ENCODE measurements around the gene C16orf74. TPM values are rescaled to one million over a fixed set of nuclear protein-coding genes. Genes with fewer than 3 reads are reported as not detected.

The C16orf74 gene
- total and polyA plus RNA-seq, 9 donors, result 0.38 to 1.5 (median 0.63) TPM; not detected in 2

- WGBS, 3 donors, result 78 to 95% (median 91%) methylated on average over 11 of the region's 11 CpGs
- H3K27ac ChIP-seq, result no peak overlapping the region
- TF ChIP-seq EP300 (IDR thresholded peaks at IDR 0.05) (no peak), POLR2A (IDR thresholded peaks at IDR 0.05) (no peak), CTCF (IDR thresholded peaks at IDR 0.05) (no peak)
- H3K36me3 ChIP-seq, result no peaks in the 10 kb centered on the region
- H3K4me3 ChIP-seq, result no peak overlapping the region
- no peak for DNase-seq
- H3K27me3 ChIP-seq, result no peaks in the 10 kb centered on the region
- no peaks in the 10 kb centered on the region for H3K4me1 ChIP-seq (ENCODE audit: insufficient read depth)
- H3K9me3 ChIP-seq, result no peaks in the 10 kb centered on the region
- intact Hi-C loops (cut with DNase I), result loop anchor here in 3 of 4 donors (2.0 to 10.0 kb wide), 3 partner anchors 445 to 615 kb away; no protein-coding TSS in a partner anchor
Measured at GRCh38 chr16:85719605-85720301, 31.1 kb downstream of the C16orf74 start.

DNA sequence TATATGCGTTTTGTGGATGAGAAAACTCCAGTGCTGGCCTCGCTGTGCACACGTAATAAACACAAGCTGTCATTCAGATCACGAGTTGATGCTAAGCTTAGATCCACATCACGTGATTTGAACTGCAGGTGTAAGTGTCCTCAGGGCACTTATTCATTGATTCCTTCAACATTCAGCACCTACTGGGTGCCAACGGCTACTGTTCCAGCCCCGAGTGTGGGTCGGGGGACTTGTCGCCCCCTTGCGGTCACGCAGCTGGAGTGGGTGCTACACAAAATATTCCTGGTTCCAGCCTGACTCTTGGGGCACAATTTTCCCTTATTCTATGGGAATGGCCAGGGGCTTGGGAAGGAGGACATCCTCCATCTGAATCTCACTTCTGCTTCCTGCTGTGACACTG, 32.2 kb downstream of the C16orf74 start:
- no peak for DNase-seq
- H3K27ac ChIP-seq, result no peak overlapping the region
- H3K36me3 ChIP-seq, result no peaks in the 10 kb centered on the region
- intact Hi-C loops (cut with DNase I), result loop anchor here in 3 of 4 donors (2.0 to 10.0 kb wide), 3 partner anchors 444 to 614 kb away; no protein-coding TSS in a partner anchor
- H3K27me3 ChIP-seq, result no peaks in the 10 kb centered on the region
- no peaks in the 10 kb centered on the region for H3K9me3 ChIP-seq
- WGBS, 3 donors, result 32 to 47% (median 36%) methylated on average over 11 of the region's 11 CpGs
- no peak for TF ChIP-seq CTCF (IDR thresholded peaks at IDR 0.05)
- no peak for TF ChIP-seq POLR2A (IDR thresholded peaks at IDR 0.05)
- TF ChIP-seq EP300 (IDR thresholded peaks at IDR 0.05), result no peak
- H3K4me3 ChIP-seq, result no peak overlapping the region
- no peaks in the 10 kb centered on the region for H3K4me1 ChIP-seq (ENCODE audit: insufficient read depth)

DNA sequence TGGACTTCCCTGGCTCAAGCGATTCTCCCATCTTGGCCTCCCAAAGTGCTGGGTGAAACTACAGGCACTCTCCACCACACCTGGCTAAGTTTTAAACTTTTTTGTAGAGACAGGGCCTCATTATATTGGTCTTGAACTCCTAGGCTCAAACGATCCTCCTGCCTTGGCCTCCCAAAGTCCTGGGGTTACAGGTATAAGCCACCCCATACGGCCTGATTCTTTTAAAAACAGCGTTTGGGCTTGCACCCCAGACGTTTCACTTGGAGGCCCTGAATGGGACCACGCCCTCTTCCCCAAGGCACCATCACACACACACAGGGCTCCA, 32.8 kb downstream of the C16orf74 start:
- Histone ChIP-seq H3K4me3 (no peak overlapping the region), H3K4me1 (ENCODE audit: insufficient read depth) (no peaks in the 10 kb centered on the region), H3K27me3 (no peaks in the 10 kb centered on the region), H3K36me3 (no peaks in the 10 kb centered on the region), H3K9me3 (no peaks in the 10 kb centered on the region), H3K27ac (no peak overlapping the region)
- intact Hi-C loops (cut with DNase I), result loop anchor here in 3 of 4 donors (2.0 to 10.0 kb wide), 3 partner anchors 443 to 613 kb away; no protein-coding TSS in a partner anchor
- TF ChIP-seq POLR2A (IDR thresholded peaks at IDR 0.05) (no peak), EP300 (IDR thresholded peaks at IDR 0.05) (no peak), CTCF (IDR thresholded peaks at IDR 0.05) (no peak)
- DNase-seq, result no peak
- WGBS, 3 donors, result 31 to 51% (median 39%) methylated on average over 6 of the region's 6 CpGs

DNA sequence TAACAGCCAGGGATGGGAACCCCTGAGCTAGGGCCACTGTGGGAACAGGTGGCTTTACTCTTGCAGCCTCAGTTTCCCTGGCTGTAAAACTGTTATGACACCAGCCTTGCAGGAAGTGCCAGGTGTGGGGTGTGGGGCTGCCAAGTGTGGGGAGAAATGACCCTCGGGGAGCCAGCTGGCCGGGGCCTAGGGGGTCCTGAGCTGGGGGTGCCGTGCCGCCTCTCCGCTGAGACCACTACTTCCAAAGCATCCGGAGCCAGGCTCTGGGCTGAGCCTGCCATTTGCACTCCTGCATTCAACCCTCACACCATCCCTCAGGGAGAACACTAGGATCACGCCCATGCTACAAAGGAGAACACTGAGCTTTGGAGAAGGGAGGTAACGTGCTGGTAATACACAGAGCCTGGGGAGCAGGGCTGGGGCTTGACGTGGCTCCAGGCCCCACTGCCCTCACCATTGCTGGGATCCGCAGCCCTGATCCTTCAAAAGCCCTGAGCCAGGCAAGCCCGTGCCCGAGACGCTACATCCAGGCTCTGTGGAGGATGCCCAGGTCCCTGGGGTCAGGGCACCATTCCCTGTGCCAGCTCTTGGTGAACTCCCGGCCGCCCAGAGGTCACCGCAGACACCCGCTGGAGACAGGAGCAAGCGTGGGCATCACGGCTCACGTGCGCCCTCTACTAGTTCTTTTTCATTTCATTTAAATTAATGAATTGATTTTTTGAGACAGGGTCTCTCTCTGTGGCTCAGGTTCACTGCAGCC, 33.3 kb downstream of the C16orf74 start:
- H3K27ac ChIP-seq, result no peak overlapping the region
- TF ChIP-seq EP300 (IDR thresholded peaks at IDR 0.05) (no peak), CTCF (IDR thresholded peaks at IDR 0.05) (peak; percentile 62 to 92 (median 68)), POLR2A (IDR thresholded peaks at IDR 0.05) (no peak)
- no peaks in the 10 kb centered on the region for H3K27me3 ChIP-seq
- WGBS, 3 donors, result 34 to 43% (median 36%) methylated on average over 19 to 21 of the region's 21 CpGs
- DNase-seq, result peak; percentile 53 to 74 (median 69)
- no peaks in the 10 kb centered on the region for H3K9me3 ChIP-seq
- H3K4me1 ChIP-seq (ENCODE audit: insufficient read depth), result no peaks in the 10 kb centered on the region
- intact Hi-C loops (cut with DNase I), result loop anchor here in 3 of 4 donors (2.0 to 10.0 kb wide), 3 partner anchors 443 to 613 kb away; no protein-coding TSS in a partner anchor
- H3K4me3 ChIP-seq, result no peak overlapping the region
- no peaks in the 10 kb centered on the region for H3K36me3 ChIP-seq

Measured in ovary (tissue), 9 donors.